GM18858 (cell line): ENCODE measurements around the gene SPATC1L.

Experiments
- ATAC-seq: cut with Tn5 transposase; IDR thresholded peaks from one replicate; pipeline ENCODE4 v1.9.1; 2021; ENCODE audit not compliant: unreplicated experiment

The SPATC1L gene

DNA sequence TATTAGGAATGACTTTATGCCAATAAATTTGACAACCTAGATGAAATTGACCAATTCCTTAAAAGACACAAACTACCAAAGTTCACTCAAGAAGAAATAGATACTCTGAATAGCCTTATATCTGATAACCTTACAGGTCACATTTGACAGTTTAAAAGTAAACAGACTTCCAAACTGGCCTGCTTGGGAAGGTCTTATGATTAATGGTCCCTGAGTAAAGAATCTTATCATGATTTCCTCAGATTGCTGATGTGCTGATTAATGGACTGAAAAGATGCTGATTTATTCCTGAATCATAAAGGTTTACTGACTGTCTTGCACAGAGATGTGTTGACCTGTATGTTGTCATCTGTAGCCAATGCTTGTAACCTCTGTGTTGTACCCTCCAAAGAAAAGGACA, 19.2 kb downstream of the SPATC1L start:
- ATAC-seq: no peak

DNA sequence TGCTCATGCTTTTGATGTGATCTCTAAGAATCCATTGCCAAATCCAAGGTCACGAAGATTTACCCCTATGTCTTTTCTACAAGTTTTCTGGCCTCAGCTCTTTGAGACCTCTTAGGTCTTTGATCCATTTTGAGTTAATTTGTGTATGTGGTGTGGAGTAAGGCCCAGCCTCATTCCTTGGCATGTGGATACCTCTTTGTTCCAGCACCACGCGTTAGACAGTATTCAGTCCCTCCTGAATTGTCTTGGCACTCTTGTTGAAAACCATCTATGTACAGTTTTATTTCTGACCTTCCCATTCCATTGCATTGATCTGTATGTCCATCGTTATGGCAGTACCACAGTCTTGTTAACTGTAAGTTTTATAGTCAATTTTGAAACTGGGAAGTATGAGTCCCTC, 20.9 kb downstream of the SPATC1L start:
- ATAC-seq: no peak

DNA sequence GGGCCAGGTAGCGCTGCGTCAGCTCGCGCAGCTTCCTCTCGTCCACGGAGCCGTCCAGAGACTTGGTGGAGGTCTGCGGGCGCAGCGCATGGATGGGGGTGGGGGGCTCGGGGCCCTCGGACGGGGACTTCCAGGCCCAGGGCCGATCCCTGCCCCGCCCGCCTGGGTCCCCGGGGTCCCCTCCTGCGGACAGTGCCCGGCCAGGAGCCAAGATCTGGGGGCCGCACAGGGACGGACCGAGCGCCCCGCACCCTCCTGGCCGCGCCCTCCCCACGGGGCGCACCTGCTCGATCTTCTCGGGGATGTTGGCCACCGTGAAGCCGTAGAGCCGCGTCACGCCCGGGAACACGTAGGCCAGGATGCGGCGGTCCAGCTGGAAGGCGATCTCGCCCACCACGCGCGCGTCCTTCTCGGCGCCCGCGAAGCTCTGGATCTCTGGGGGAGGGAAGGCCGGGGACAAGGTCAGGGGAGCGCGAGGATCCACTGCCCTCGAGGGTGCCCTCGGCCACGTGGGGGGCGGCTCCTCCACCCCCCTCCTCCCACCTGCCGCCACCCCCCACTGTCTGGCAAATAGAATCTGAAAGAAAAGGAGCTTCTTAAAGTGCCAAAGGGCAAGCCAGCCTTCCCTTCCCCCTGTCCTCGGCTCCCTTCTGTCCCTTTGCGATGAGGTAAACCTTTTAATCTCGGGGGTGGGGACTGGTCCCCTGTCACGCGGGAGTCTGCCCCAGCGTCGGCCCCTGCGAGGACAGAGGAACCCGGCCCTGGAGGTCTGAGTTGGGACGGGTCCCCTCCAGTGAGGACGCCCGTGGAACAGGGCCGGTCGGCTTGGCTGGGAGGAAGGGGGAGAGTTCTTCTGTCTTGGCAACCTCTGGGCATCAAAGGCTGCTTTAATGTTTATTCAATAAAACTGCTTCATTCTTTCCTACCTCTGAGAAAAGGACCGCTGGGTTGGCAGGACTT, 22.3 kb downstream of the SPATC1L start:
- no peak for ATAC-seq

DNA sequence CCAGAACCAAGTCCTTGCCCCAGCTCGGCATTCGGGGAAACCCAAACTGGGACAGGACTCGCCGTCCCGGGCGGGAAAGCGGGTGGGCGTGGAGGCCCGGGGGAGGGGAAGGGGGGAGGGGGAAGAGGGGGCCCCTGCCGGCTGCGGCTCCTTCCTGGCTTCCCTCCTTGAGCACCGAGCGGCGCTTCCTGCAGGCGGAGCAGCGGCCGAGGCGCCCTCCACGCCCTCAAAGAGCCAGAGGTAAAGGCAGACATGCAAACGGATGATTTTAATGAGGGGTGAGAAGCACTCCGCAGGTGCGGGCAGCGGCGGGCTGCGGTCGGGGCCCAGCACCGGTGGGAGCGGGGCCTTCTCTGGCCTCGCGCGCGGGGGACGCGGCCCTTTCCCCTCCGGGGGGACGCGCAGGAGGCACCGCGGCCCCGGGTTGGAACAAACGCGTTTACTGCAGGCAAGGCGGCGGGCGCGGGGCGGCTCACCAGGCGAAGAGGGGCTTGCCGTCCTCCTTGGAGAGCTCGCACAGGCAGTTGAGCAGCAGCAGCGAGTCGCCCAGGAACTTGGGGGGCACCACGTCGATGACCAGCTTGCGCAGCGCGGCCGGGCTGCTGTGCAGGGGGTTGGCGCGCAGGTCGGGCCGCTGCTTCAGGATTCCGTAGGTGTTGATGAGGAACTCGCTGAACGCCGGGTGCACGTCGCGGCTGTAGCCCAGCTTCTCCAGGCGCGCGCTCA, 23.2 kb downstream of the SPATC1L start:
- no peak for ATAC-seq

DNA sequence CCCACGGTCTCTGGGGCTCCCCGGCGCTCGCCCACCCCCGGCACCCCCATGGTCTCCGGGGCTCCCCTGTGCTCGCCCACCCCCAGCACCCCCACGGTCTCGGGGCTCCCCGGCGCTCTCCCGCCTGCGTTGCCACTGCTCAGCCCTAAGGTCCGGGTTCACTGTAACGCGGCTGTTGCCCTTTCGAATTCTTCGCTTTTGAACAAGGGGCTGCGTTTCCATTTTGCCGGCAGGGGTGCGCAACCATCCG, 23.7 kb downstream of the SPATC1L start:
- ATAC-seq: no peak

DNA sequence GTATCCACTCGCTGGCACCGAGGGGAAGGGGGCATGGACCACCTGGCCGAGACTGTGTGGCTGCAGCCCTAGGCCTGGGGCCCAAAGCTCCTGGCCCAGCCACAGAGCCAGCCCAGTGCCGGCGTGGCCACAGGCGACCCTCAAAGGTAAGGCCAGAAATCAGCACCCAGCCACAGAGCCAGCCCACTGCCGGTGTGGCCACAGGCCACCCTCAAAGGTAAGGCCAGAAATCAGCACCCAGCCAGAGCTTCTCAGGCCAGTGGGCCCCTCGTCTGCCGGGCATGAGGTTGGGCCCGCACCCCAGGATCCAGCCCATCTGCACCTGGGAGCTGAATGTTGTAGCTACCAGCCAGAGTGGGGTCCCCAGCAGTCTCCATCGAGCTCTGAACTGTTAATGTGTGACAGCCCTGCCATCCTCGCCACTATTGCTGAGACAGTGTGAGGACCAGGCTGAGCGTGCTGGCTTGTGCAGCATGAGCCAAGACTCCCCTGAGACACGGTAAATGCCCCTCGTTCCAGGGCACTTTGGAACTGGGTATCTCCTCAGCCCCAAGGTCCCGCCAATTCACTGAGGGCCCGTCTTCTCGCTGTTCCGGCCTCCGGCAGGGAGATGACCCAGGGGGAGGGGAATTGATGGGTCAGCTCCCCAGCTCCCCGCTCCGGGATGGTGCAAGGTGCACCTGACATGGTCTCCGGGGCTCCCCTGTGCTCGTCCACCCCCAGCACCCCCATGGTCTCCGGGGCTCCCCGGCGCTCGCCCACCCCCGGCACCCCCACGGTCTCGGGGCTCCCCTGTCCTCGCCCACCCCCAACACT, 24.2 kb downstream of the SPATC1L start:
- ATAC-seq: no peak

DNA sequence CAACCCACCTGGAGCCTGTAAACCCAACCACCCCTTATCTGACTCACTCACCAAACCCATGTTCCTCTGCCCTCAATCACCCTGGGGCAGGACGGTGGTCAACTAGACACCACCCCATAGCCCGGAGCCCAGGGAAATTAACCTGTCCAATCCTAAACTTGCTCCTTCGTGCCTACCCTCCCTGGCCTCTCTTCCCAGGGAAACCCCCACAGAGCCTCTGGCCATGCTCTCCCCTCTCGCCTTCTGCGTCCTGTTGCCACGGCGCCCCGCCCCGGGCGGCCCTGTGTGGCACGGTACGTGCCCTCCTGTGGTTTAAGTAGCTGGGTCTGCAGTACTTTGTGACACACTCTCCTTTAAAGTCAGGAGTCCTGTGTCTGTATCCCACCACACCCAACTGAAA, 24.9 kb downstream of the SPATC1L start:
- ATAC-seq: no peak

DNA sequence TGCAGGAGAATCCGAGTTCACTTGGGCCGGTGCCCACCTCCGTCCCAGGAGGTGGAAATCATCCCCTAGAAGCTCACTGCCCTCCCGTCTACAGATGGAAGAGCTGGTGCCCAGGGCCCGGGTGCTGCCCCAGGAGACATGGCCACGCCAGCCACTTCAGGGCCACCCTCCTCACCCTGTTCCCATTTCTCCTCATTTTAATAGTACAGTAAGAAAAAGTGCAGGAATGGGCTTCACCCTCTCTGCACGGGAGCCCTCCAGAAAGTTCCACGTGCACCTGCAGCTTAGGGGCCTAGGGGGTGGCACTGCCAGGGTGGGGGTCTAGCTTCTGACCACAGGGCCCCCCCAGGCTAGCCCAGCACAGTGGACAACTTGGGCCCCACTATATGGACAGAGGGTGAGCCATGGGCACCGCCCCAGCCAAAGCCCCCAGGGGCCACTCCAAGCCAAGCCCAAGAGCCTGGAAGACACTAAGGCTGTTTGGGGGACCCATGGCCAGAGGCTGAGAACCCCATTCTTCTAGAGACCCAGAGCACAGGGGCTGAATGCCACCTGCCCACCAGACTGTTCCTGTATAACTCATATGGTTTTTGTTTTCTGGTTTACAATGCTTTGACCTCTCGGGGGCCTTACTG, 25.5 kb downstream of the SPATC1L start:
- ATAC-seq: no peak

DNA sequence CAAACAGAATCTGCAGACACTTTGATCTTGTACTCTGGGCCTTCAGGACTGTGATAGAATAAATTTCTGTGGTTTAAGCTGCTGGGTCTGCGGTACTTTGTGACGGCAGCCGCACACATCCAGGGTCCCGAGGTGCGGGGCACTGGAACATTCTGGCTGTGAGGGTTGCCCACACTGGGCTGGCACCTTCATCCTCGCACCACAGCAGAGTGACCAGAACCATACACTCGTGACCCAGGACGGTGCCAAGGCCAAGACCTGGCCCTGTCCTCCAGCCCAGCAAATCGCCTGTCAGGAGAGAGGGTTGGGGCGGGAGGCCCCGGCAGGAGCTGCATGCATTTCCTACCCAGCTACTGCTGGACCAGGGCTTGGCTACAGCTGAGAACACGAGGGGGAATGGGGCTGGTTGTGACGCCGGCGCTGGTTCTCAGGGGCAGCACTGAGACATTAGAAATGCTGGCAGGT, 26.2 kb downstream of the SPATC1L start:
- no peak for ATAC-seq

DNA sequence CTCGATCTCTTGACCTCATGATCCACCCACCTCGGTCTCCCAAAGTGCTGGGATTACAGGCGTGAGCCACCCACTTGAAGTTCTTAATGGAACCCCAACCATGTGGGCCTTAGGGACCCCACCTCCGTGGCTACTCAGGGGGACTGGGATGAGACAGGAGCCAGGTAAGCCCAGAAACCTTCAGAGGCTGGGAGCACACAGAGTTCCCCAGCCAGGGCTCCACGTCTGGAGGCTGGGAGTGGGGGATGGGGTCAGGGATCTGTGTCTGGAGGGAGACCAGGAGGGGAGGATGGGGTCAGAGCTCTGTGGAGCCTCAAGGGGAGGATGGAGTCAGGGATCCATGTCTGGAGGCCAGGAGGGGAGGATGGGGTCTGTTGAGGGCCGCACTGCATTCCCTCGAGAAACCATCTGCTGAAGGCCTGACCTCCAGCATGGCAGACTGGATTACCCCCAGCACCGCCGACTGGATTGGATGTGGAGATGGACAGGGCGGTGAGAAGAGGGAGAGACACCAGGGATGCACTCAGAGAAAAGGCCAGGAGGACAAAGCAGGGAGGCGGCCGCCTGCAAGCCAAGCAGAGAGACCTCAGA, 26.8 kb downstream of the SPATC1L start:
- ATAC-seq: no peak

DNA sequence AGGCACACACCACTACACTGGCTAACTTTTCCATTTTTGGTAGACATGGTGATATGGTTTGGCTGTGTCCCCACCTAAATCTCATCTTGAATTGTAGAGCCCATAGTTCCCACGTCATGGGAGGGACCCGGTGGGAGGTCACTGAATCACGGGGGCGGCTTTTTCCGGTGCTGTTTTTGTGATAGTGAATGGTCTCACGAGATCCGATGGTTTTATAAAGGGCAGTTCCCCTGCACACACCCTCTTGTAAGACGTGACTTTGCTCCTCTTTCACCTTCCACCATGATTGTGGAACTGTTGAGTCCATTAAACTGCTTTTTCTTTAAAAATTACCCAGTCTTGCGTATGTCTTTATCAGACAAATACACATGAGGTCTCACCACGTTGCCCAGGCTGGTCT, 27.6 kb downstream of the SPATC1L start:
- ATAC-seq: no peak

DNA sequence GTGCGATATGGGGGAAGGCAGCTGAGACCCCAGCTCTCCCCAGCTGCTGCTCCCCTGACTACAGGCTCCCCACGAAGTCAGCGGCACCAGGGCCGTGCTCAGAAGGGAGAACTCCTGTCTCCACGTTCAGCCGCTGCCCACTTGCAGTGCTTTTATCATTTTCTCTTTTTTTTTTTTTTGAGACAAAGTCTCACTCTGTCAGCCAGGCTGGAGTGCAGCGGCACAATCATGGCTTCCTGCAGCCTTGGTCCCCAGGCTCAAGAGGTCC, 27.9 kb downstream of the SPATC1L start:
- no peak for ATAC-seq

DNA sequence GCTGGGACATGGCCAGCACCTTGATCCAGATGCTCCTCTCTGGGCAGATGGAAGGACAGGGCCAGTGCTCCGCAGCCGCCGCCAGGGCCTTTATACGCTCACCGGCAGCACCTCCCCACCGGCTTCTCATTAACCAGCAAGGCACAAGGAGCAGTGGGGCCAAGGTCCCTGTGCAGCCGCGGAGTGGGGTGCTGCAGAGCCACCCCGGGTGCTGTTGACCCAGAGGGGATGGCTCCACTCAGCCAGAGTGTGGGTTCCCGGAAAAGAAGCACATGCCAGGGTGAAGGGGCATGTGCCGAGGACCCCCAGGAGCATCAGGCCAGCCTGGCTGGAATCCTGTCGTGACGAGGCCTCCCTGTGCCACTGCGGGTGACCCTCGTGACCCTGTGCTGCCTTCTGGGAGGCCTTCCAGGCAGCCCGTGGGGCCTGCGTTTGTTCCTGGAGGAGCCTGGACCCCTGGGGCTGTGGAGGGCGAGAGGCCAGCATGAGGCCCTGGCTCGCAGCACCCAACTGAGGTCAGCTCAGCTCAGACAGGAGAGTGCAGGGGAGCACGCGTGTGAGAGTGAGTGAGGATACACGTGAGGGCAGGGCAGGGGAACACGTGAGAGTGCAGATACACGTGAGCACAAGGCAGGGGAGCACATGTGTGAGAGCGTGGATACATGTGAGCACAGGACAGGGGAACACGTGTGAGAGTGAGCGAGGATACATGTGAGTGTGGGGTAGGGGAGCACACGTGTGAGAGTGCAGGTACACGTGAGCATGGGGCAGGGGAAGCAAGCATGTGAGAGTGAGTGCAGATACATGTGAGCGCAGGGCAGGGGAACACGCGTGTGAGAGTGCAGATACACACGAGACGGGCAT, 28.5 kb downstream of the SPATC1L start, which contains the start of gene FTCD:
FTCD (minus strand) TSS at position 66 of the 864 bp plus-strand sequence; CDS start at position 10, 56 bp downstream.
- no peak for ATAC-seq

DNA sequence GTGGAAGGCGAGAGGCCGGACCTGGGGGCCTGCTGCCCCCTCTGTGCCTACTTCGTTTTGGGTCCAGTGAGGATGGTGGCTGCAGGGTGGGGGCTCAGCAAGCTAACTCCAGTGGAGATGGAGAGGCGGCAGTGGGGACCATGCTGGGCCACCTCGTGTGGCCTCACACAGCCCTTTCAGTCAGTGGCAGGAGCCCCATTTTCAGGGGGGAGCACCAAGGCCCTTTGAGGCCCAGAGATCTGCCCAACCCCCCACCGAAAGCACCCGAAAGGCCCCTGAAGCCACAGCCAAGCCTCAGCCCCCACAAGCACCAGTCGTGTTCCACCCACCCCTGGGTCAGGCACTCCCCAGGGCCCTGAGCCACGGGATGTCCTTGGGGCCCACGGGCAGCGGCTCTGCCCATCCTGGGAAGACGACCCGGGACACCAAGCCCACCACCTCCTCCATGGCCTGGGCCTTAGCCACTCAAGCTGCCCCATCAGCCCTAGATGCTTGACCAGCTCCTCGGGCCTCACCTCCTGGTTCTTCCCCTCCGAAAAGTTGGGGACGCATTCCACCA, 29.2 kb downstream of the SPATC1L start:
- no peak for ATAC-seq

DNA sequence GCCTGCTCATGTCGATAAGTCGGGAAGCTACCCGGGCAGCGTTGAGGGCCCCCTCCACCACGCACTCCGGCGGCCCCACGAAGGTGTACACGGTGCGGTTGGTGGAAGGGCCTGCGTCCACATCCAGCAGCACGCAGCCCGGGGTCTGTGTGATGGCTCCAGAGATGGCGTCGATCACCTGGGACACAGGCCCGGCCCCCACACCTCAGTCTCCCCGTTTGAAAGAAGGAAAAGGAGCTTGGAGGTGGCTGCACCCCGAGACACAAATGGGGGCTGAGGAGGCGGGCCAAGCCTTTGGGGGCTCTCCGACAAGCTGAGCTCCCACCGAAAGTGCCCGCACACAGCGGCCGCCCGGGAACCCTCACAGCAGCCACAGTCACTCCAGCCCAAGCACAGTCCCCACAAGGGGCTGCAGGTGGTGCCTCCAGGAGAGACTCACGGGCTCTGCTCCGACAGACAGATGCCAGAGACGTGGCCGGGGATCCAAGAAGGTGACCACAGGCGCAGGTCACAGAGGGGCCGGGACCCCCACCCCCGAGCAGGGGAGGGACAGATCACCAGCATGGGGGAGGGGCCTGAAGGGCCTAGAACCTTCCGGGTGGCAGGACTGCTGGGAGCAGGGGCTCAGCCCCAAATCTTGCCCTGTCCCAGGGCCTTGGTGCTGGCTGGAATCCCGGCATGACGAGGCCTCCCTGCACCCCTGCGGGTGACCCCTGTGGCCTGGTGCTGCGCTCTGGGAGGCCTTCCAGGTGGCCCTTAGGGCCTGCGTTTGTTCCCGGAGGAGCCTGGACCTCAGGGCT, 29.9 kb downstream of the SPATC1L start:
- no peak for ATAC-seq

DNA sequence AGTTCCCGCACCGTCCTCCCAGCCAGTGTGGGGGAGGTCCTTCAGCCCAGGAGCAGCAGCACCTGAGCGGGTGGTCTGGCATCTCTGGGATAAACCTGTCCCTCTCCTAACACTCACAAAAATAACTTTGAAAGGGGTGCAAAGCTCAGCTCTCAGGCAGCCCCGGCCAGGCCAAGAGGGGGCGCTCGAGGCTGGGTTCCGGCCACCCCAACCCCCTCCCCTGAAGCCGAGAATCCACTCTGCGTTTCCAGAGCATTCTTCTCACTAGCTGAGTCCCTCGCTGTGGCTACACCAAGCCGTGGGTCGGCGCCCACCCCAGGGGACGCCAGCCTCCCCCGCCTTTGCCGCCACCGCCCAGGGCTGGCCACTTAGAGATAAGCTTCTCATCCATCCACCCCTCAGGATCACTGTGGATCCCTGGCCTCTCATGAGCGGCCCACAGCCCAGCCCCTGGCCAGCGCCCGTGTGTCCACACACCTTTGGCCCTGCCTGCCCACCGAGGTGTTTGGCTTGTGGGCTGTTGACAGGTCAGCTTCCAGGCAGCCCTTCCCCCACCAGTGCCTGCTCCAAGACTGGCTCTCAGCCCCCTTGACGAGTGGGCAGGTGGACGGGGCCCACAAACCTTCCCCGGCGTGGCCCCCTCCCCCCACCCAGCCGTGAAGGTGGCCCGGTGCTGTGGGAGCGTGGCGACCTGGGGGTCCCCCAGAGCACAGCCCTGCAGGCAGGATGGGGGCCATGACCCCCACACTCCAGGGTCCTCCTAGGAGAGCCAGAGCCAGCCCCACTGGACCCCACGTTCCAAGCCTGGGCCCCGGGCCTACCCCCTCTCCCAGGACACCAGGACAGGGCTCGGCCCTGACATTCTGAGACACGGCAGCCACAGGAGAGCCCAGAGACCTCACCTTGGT, 30.8 kb downstream of the SPATC1L start:
- ATAC-seq: no peak

DNA sequence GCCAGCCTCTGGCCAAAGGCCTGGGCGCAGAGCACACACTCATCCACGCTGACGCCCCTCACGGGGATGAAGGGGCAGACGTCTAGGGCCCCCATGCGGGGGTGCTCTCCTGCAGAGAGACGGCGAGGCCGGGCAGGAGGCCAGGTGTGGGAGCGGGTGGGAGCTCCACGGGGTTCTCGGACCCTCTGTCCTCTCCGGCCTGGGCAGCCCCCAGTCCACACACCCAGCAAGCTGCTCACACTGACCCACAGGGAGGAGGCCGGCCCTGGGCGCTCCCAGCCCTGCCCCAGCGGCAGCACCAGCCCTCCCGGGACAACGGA, 31.4 kb downstream of the SPATC1L start:
- no peak for ATAC-seq
